ENCODE data around the gene CBR4.

CBR4 gene

DNA sequence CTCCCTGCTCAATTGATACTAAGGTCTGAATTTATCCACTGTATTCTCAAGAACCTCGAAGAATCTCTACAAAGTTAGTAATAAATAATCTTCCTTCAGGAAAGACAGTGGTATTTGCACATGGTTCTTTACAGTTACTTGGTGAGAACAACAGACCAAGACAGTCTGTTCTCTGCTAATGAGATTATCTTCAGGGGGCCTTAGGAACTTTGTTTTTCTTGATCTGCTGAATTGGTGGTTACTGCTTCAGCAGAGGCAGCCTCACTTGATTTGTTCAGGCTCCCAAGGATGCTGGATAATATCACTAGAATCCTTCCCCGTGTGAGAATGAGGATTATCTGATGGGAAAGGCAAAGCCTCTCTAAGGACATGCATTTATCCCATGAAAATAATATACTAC, 64.8 kb downstream of the CBR4 start:
- TF ChIP-seq, protein P1, sequence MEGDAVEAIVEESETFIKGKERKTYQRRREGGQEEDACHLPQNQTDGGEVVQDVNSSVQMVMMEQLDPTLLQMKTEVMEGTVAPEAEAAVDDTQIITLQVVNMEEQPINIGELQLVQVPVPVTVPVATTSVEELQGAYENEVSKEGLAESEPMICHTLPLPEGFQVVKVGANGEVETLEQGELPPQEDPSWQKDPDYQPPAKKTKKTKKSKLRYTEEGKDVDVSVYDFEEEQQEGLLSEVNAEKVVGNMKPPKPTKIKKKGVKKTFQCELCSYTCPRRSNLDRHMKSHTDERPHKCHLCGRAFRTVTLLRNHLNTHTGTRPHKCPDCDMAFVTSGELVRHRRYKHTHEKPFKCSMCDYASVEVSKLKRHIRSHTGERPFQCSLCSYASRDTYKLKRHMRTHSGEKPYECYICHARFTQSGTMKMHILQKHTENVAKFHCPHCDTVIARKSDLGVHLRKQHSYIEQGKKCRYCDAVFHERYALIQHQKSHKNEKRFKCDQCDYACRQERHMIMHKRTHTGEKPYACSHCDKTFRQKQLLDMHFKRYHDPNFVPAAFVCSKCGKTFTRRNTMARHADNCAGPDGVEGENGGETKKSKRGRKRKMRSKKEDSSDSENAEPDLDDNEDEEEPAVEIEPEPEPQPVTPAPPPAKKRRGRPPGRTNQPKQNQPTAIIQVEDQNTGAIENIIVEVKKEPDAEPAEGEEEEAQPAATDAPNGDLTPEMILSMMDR (IDR thresholded peaks at IDR 0.05; ENCODE audit: low read depth, low read length, missing control alignments): no peak
- Histone ChIP-seq H3K27ac (no peak overlapping the region), H3K27me3 (replicated peaks) (no peaks in the 10 kb centered on the region), H3K4me3 (ENCODE audit: low read depth, low read length) (no peak overlapping the region), H3K36me3 (replicated peaks) (no peaks in the 10 kb centered on the region)
- in situ Hi-C loops (cut with HindIII; ENCODE audit: low pct_ligation_motif_present, low sequenced_read_pairs): no loop called here
- no peak for DNase-seq

DNA sequence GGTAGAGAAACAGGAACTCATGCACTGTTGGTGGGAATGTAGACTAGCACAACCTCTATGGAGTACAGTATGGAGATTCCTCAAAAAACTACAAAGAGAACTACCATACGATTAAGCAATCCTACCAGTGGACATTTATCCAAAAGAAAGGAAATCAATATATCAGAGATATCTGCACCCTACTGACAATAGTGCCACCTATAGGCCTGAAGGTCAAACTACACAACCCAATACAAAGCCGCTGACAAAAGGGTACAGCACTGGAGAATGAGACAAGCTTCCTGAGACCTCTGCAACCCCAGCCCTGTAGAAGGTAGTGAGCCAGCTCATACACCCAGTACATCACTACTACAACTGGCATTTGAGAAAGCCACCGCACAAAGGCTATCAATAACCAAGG, 67.1 kb downstream of the CBR4 start:
- DNase-seq: no peak
- in situ Hi-C loops (cut with HindIII; ENCODE audit: low pct_ligation_motif_present, low sequenced_read_pairs): no loop called here
- TF ChIP-seq, protein P1 (IDR thresholded peaks at IDR 0.05; ENCODE audit: low read depth, low read length, missing control alignments): peak; percentile 68

More for the DNA sequence above, 67.1 kb downstream of the CBR4 start:
- H3K27me3 ChIP-seq (replicated peaks): no peaks in the 10 kb centered on the region
- H3K27ac ChIP-seq: no peak overlapping the region
- no peaks in the 10 kb centered on the region for H3K36me3 ChIP-seq (replicated peaks)
- H3K4me3 ChIP-seq (ENCODE audit: low read depth, low read length): no peak overlapping the region
